ENCODE measurements around the gene ADAMTS2. TPM values are rescaled to one million over a fixed set of nuclear protein-coding genes. Genes with fewer than 3 reads are reported as not detected.

The ADAMTS2 gene
- total and polyA plus RNA-seq, 2 experiments from 2014 or later = 1.6 to 8.1 TPM

- H3K9me3 Mint-ChIP-seq = no peaks in the 10 kb centered on the region; the same call in 1 of the 3 replicates
- Histone ChIP-seq H3K4me3 (no peak overlapping the region), H3K27ac (ENCODE audit: low read depth) (no peak overlapping the region), H3K4me2 (no peak overlapping the region), H2AFZ (no peak overlapping the region), H3K9me2 (ENCODE audit: insufficient read depth) (no peaks in the 10 kb centered on the region), H3F3A (replicated peaks; ENCODE audit: low read depth) (no peaks in the 10 kb centered on the region), H3K79me2 (replicated peaks; ENCODE audit: insufficient read depth) (no peaks in the 10 kb centered on the region), H3K36me3 (ENCODE audit: insufficient read depth) (no peaks in the 10 kb centered on the region), H3K27me3 (ENCODE audit: insufficient read depth) (no peaks in the 10 kb centered on the region), H4K20me1 (replicated peaks; ENCODE audit: insufficient read depth) (no peaks in the 10 kb centered on the region), H3K4me1 (ENCODE audit: insufficient read depth) (no peaks in the 10 kb centered on the region)
- no peak for DNase-seq (ENCODE audit: low spot score)
- ATAC-seq = no peak
- H3K4me3 Mint-ChIP-seq = no peak overlapping the region
- H3K27me3 Mint-ChIP-seq (ENCODE audit: insufficient read depth, low read depth, poor library complexity) = peaks cover 1% of the 10 kb centered on the region
- TF ChIP-seq REST (IDR thresholded peaks at IDR 0.05; ENCODE audit: unreplicated experiment) = no peak
- TF ChIP-seq ZNF331 (CRISPR knock-in tag; IDR thresholded peaks at IDR 0.05; ENCODE audit: low read depth) = no peak
- TF ChIP-seq JUNB (IDR thresholded peaks at IDR 0.05; ENCODE audit: unreplicated experiment) = no peak
- TF ChIP-seq ZNF114 (CRISPR knock-in tag; IDR thresholded peaks at IDR 0.05) = no peak
- TF ChIP-seq ZNF462 (CRISPR knock-in tag; IDR thresholded peaks at IDR 0.05) = no peak
- no peak for TF ChIP-seq ETS1 (IDR thresholded peaks at IDR 0.05)
- TF ChIP-seq NANOG (IDR thresholded peaks at IDR 0.05; ENCODE audit: borderline replicate concordance) = no peak
- TF ChIP-seq CREB1 (CRISPR knock-in tag; IDR thresholded peaks at IDR 0.05; ENCODE audit: low read depth) = no peak
- no peak for TF ChIP-seq CTCF (conservative IDR thresholded peaks at IDR 0.05; ENCODE audit: low read depth in 2 of 2)
- no peak for TF ChIP-seq POLR2AphosphoS5 (IDR thresholded peaks at IDR 0.05; ENCODE audit: low read depth)
- no peaks in the 10 kb centered on the region; the same call in 2 of the 3 replicates for H3K4me1 Mint-ChIP-seq
- no peaks in the 10 kb centered on the region for H3K36me3 Mint-ChIP-seq (ENCODE audit: low read depth)
- no peak overlapping the region for H3K27ac Mint-ChIP-seq
Measured at GRCh38 chr5:179151286-179152118, 193.8 kb downstream of the ADAMTS2 start.

All from GM23338 (cell line).